HepG2 (cell line): ENCODE measurements around the gene FANCE. TPM values are rescaled to one million over a fixed set of nuclear protein-coding genes. Genes with fewer than 3 reads are reported as not detected.

Experiments used
- ATF7 ChIP-seq, 2 experiments: fragments of 450-650 bp in 1 of 2; sonication (generic) in 1 of 2; formaldehyde crosslinking in 1 of 2; IDR thresholded peaks; 2 replicates each; pipeline versions ENCODE4 v1.4.0 to v1.6.1; 2016 to 2020; ENCODE audit warnings: antibody characterized with exemption in 1 of 2, mild to moderate bottlenecking in 1 of 2, missing genetic modification reagents in 1 of 2
- EEA1 ChIP-seq: sonication (generic); formaldehyde crosslinking; IDR thresholded peaks from 2 replicates; pipeline ENCODE4 v1.5.1; 2020; ENCODE audit warnings: mild to moderate bottlenecking, missing genetic modification reagents, borderline replicate concordance
- POGZ ChIP-seq: sonication (generic); formaldehyde crosslinking; IDR thresholded peaks from 2 replicates; pipeline ENCODE4 v1.4.0; 2020; ENCODE audit warnings: mild to moderate bottlenecking, missing genetic modification reagents
- SIX4 ChIP-seq: sonication (generic); formaldehyde crosslinking; IDR thresholded peaks from 2 replicates; pipeline ENCODE4 v1.4.0; 2020; ENCODE audit warnings: missing genetic modification reagents
- SP2 ChIP-seq: sonication (generic); formaldehyde crosslinking; IDR thresholded peaks from 2 replicates; pipeline ENCODE4 v1.5.1; 2020; ENCODE audit warnings: mild to moderate bottlenecking, missing genetic modification reagents
- ZNF441 ChIP-seq: sonication (generic); formaldehyde crosslinking; IDR thresholded peaks from 2 replicates; pipeline ENCODE4 v1.7.0; 2021; ENCODE audit warnings: missing genetic modification reagents, borderline replicate concordance
- ZNF772 ChIP-seq: sonication (generic); formaldehyde crosslinking; IDR thresholded peaks from 2 replicates; pipeline ENCODE4 v1.5.0; 2020; ENCODE audit warnings: mild to moderate bottlenecking, missing genetic modification reagents
- ZNF841 ChIP-seq: sonication (generic); formaldehyde crosslinking; IDR thresholded peaks from 2 replicates; pipeline ENCODE4 v1.8.1; 2023; ENCODE audit warnings: missing genetic modification reagents, borderline replicate concordance
- polyA plus RNA-seq, 8 experiments: library from polyadenylated mRNA; depleted of rRNA in 3 of 8; stranded (reverse) in 7 of 8; unstranded in 1 of 8; fragments of >200 nt; fragmentation: Illumina TruSeq in 4 of 8; extraction: Trizol in 4 of 8; gene quantifications; 2 replicates each; pipeline versions ENCODE4 v1.2.1 to v1.2.3, GENCODE V29; 2011 to 2016; ENCODE audit warnings: low read depth in 4 of 8, missing spikeins in 1 of 8, mixed read lengths in 1 of 8; ENCODE audit not compliant: insufficient read depth in 1 of 8
- total RNA-seq, 5 experiments: library from RNA; depleted of rRNA; stranded (reverse); fragments of >200 nt; fragmentation: Illumina TruSeq; extraction: Trizol; gene quantifications; 2 replicates each; pipeline ENCODE4 v1.2.3, GENCODE V29; 2016; ENCODE audit warnings: low read depth in 1 of 5
- TF ChIP-seq, protein P1 (sequence below), 2 experiments: sonication (generic) in 1 of 2; formaldehyde crosslinking in 1 of 2; IDR thresholded peaks; 2 replicates each; pipeline versions ENCODE4 v1.6.1 to v1.9.0; 2014 to 2022; ENCODE audit warnings: antibody characterized with exemption in 1 of 2, borderline replicate concordance in 1 of 2, inconsistent platforms in 1 of 2, low read depth in 1 of 2, missing genetic modification reagents in 1 of 2
- TF ChIP-seq, protein P2 (sequence below): sonication (generic); formaldehyde crosslinking; IDR thresholded peaks from 2 replicates; pipeline ENCODE4 v1.8.0; 2022; ENCODE audit warnings: missing genetic modification reagents, low read depth, mild to moderate bottlenecking, borderline replicate concordance
- TF ChIP-seq, protein P3 (sequence below), 2 experiments: fragments of 450-650 bp in 1 of 2; sonication (generic) in 1 of 2; formaldehyde crosslinking in 1 of 2; IDR thresholded peaks; 2 replicates each; pipeline versions ENCODE4 v1.6.1 to v1.8.0; 2016 to 2022; ENCODE audit warnings: antibody characterized with exemption in 1 of 2, mild to moderate bottlenecking in 1 of 2, missing genetic modification reagents in 1 of 2

FANCE gene
- total and polyA plus RNA-seq, 2 of the 13 experiments (the other 11 are each of a cell fraction or from before 2014, with no cell fraction given): 7.1 to 11.2 TPM

DNA sequence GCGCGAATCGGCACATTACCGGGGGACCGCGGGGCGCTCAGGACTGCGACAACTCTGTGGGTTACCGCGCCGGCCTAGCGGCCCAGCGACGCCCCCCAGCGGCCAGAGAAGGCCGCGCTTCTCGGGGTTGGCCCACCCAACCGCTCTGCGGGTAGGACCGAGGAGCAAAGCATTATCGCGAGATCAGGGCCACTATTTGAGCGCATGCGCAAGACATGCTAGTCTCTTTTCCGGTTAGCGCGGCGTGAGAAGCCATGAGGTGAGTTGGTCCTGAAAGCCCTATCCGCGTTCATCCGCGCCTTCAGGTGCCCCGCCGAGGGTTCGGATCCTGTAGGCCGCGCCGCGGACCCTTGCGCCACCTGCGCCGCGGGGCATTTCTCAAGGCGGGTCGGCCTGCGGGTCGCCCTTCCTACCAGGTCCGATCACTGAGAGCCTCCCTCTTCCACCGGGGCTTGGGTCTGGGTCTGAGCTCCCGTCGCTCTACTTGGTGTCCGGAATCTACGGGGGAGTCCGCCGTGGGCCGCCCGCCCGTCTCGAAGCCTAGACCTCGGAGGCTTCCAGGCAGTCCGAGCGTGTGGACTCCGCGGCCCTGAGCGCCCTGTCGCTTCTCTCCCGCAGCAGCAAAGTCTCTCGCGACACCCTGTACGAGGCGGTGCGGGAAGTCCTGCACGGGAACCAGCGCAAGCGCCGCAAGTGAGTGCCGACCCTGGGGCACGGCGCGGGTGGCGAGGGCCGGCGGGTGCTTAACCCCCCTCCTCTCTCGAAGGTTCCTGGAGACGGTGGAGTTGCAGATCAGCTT lies 16.2 kb downstream of the FANCE start, which contains the start of gene RPL10A (continued):
- TF ChIP-seq, protein P1, sequence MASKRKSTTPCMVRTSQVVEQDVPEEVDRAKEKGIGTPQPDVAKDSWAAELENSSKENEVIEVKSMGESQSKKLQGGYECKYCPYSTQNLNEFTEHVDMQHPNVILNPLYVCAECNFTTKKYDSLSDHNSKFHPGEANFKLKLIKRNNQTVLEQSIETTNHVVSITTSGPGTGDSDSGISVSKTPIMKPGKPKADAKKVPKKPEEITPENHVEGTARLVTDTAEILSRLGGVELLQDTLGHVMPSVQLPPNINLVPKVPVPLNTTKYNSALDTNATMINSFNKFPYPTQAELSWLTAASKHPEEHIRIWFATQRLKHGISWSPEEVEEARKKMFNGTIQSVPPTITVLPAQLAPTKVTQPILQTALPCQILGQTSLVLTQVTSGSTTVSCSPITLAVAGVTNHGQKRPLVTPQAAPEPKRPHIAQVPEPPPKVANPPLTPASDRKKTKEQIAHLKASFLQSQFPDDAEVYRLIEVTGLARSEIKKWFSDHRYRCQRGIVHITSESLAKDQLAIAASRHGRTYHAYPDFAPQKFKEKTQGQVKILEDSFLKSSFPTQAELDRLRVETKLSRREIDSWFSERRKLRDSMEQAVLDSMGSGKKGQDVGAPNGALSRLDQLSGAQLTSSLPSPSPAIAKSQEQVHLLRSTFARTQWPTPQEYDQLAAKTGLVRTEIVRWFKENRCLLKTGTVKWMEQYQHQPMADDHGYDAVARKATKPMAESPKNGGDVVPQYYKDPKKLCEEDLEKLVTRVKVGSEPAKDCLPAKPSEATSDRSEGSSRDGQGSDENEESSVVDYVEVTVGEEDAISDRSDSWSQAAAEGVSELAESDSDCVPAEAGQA (IDR thresholded peaks at IDR 0.05; ENCODE audit: low read depth): peak; percentile 71
- TF ChIP-seq, protein P1 (CRISPR knock-in tag; IDR thresholded peaks at IDR 0.05; ENCODE audit: borderline replicate concordance): no peak
- TF ChIP-seq, protein P2, sequence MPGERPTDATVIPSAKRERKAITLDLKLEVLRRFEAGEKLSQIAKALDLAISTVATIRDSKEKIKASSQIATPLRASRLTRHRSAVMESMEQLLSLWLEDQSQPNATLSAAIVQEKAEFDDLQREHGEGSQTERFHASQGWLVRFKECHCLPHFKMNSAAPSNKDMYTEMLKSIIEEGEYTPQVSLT (CRISPR knock-in tag): peak; percentile 89; the same call in 1 of the 2 replicates
- no peak for TF ChIP-seq ZNF841 (CRISPR knock-in tag)
- peak; percentile 47 for TF ChIP-seq SP2 (CRISPR knock-in tag)
- TF ChIP-seq ZNF441: peak; percentile 79
- no peak; the same call in 1 of the 2 replicates for TF ChIP-seq EEA1 (CRISPR knock-in tag)
- TF ChIP-seq ATF7 (IDR thresholded peaks at IDR 0.05): no peak
- peak; percentile 54; the same call in 1 of the 2 replicates for TF ChIP-seq ATF7 (CRISPR knock-in tag; IDR thresholded peaks at IDR 0.05)
- TF ChIP-seq, protein P3, sequence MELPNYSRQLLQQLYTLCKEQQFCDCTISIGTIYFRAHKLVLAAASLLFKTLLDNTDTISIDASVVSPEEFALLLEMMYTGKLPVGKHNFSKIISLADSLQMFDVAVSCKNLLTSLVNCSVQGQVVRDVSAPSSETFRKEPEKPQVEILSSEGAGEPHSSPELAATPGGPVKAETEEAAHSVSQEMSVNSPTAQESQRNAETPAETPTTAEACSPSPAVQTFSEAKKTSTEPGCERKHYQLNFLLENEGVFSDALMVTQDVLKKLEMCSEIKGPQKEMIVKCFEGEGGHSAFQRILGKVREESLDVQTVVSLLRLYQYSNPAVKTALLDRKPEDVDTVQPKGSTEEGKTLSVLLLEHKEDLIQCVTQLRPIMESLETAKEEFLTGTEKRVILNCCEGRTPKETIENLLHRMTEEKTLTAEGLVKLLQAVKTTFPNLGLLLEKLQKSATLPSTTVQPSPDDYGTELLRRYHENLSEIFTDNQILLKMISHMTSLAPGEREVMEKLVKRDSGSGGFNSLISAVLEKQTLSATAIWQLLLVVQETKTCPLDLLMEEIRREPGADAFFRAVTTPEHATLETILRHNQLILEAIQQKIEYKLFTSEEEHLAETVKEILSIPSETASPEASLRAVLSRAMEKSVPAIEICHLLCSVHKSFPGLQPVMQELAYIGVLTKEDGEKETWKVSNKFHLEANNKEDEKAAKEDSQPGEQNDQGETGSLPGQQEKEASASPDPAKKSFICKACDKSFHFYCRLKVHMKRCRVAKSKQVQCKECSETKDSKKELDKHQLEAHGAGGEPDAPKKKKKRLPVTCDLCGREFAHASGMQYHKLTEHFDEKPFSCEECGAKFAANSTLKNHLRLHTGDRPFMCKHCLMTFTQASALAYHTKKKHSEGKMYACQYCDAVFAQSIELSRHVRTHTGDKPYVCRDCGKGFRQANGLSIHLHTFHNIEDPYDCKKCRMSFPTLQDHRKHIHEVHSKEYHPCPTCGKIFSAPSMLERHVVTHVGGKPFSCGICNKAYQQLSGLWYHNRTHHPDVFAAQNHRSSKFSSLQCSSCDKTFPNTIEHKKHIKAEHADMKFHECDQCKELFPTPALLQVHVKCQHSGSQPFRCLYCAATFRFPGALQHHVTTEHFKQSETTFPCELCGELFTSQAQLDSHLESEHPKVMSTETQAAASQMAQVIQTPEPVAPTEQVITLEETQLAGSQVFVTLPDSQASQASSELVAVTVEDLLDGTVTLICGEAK (IDR thresholded peaks at IDR 0.05): no peak
- TF ChIP-seq, protein P3 (CRISPR knock-in tag; IDR thresholded peaks at IDR 0.05): peak; percentile 85; the same call in 1 of the 2 replicates
- peak; percentile 96 for TF ChIP-seq POGZ
- peak; percentile 82; the same call in 1 of the 2 replicates for TF ChIP-seq SIX4 (CRISPR knock-in tag)
- TF ChIP-seq ZNF772 (CRISPR knock-in tag): peak; percentile 89
